GM19438 (cell line): ENCODE results near the gene APBB1.

Experiments used
- ATAC-seq: cut with Tn5 transposase; IDR thresholded peaks from one replicate; pipeline ENCODE4 v1.9.1; 2021; ENCODE audit warnings: low read depth; ENCODE audit not compliant: unreplicated experiment

APBB1 gene

GRCh38 chr11:6419009-6419631 is at the start of gene APBB1:
APBB1 (minus strand) TSS chr11:6419094; CDS start chr11:6411347, 7,747 bp downstream.
- peak; percentile 64 for ATAC-seq

GRCh38 chr11:6459099-6459450 is 40.2 kb upstream of the APBB1 start:
- ATAC-seq: no peak

GRCh38 chr11:6458352-6459098 is 39.6 kb upstream of the APBB1 start:
- no peak for ATAC-seq

- no peak for ATAC-seq
Observed at GRCh38 chr11:6457581-6458320, 38.9 kb upstream of the APBB1 start.

GRCh38 chr11:6456361-6457073 is 37.6 kb upstream of the APBB1 start:
- no peak for ATAC-seq

GRCh38 chr11:6455070-6455469 is 36.2 kb upstream of the APBB1 start:
- ATAC-seq: no peak

GRCh38 chr11:6453152-6453551 is 34.3 kb upstream of the APBB1 start:
- ATAC-seq: no peak

- ATAC-seq: no peak
Observed at GRCh38 chr11:6452219-6452618, 33.3 kb upstream of the APBB1 start.

- ATAC-seq: no peak
Observed at GRCh38 chr11:6448574-6448973, 29.7 kb upstream of the APBB1 start.

GRCh38 chr11:6443269-6444003 is 24.5 kb upstream of the APBB1 start:
- ATAC-seq: peak; percentile 90

- ATAC-seq: no peak
Observed at GRCh38 chr11:6442441-6442840, 23.5 kb upstream of the APBB1 start.

- no peak for ATAC-seq
Observed at GRCh38 chr11:6440906-6441358, 22.0 kb upstream of the APBB1 start, which contains the start of gene HPX. HPX (minus strand) TSS chr11:6440987; CDS start chr11:6440963, 24 bp downstream.

GRCh38 chr11:6438979-6439571 is 20.2 kb upstream of the APBB1 start:
- no peak for ATAC-seq

- ATAC-seq: no peak
Observed at GRCh38 chr11:6437993-6438392, 19.1 kb upstream of the APBB1 start.

- ATAC-seq: no peak
Observed at GRCh38 chr11:6437423-6437822, 18.5 kb upstream of the APBB1 start.

GRCh38 chr11:6433998-6434660 is 15.2 kb upstream of the APBB1 start:
- ATAC-seq: no peak

- ATAC-seq: no peak
Observed at GRCh38 chr11:6431861-6432260, 13.0 kb upstream of the APBB1 start.

GRCh38 chr11:6427516-6427915 is 8.6 kb upstream of the APBB1 start:
- no peak for ATAC-seq

GRCh38 chr11:6420677-6421076 is 1.8 kb upstream of the APBB1 start:
- ATAC-seq: no peak
